NCI-H345 treated with DMSO at 0.1 percent for 48 hours (cell line): ENCODE measurements around the gene MUC21.
"Not testable (repeated sequence)": the region's sequence is repeated elsewhere in the genome, so short reads cannot be mapped to it uniquely, and the experiment has no call there.

Source experiments
- DNase-seq: peaks from one replicate; lab custom pipeline; 2025; ENCODE audit not compliant: unreplicated experiment; lab: John Stamatoyannopoulos, UW

The MUC21 gene

GRCh38 chr6:30966154-30966553 is 17.4 kb upstream of the MUC21 start:
- no peak for DNase-seq

- DNase-seq = not testable (repeated sequence)
Measured at GRCh38 chr6:30969171-30969570, 14.3 kb upstream of the MUC21 start.

- no peak for DNase-seq
Measured at GRCh38 chr6:30970946-30971345, 12.6 kb upstream of the MUC21 start.

- no peak for DNase-seq
Measured at GRCh38 chr6:30972816-30973215, 10.7 kb upstream of the MUC21 start.

- no peak for DNase-seq
Measured at GRCh38 chr6:30974490-30975252, 8.8 kb upstream of the MUC21 start.

GRCh38 chr6:30979141-30979540 is 4.4 kb upstream of the MUC21 start:
- DNase-seq = no peak

- no peak for DNase-seq
Measured at GRCh38 chr6:30979690-30980089, 3.8 kb upstream of the MUC21 start.

GRCh38 chr6:30981942-30982772 is 1.4 kb upstream of the MUC21 start:
- no peak for DNase-seq

GRCh38 chr6:30985490-30985889 is 2.0 kb downstream of the MUC21 start:
- no peak for DNase-seq

- no peak for DNase-seq
Measured at GRCh38 chr6:30987304-30987703, 3.8 kb downstream of the MUC21 start.

GRCh38 chr6:30988209-30988825 is 4.8 kb downstream of the MUC21 start:
- DNase-seq = no peak

- DNase-seq = no peak
Measured at GRCh38 chr6:30990422-30991086, 7.0 kb downstream of the MUC21 start.

GRCh38 chr6:30991891-30992290 is 8.4 kb downstream of the MUC21 start:
- DNase-seq = no peak

- DNase-seq = no peak
Measured at GRCh38 chr6:30997301-30997700, 13.8 kb downstream of the MUC21 start.

- no peak for DNase-seq
Measured at GRCh38 chr6:30998785-30999184, 15.3 kb downstream of the MUC21 start.

- DNase-seq = not testable (repeated sequence)
Measured at GRCh38 chr6:31000067-31000860, 16.7 kb downstream of the MUC21 start.

- DNase-seq = no peak
Measured at GRCh38 chr6:31001281-31001888, 17.9 kb downstream of the MUC21 start.

- no peak for DNase-seq
Measured at GRCh38 chr6:31002471-31002870, 19.0 kb downstream of the MUC21 start.

- DNase-seq = no peak
Measured at GRCh38 chr6:31004794-31005193, 21.3 kb downstream of the MUC21 start.
